HepG2 (cell line): ENCODE data around the gene ANTKMT. TPM values are rescaled to one million over a fixed set of nuclear protein-coding genes. Genes with fewer than 3 reads are reported as not detected.
A peak's percentile ranks its signal among the peaks of the same experiment; 100 is the strongest.

Experiments
- ATAC-seq: fragments of 200-7000 bp; cut with Tn5 transposase; 3 replicates; pipeline ENCODE4 v1.9.1; 2020; ENCODE audit warnings: mild to moderate bottlenecking, moderate library complexity
- BruUV-seq: library from RNA; stranded (reverse); fragments of 400-500 nt; replicated peaks from 2 replicates; lab custom pipeline; 2021; lab: Mats Ljungman, UMichigan
- CTCF ChIA-PET: fragments of 300-600 bp; formaldehyde crosslinking; extraction: SDS; loops from one replicate; lab custom pipeline; 2021; ENCODE audit warnings: low total read pairs, inconsistent platforms, low intra/inter-chr PET ratio; lab: Yijun Ruan, JAX
- POLR2A ChIA-PET: fragments of 350-600 bp; sonication (Branson Sonifier 250); formaldehyde crosslinking; loops from one replicate; lab custom pipeline; 2020; ENCODE audit warnings: antibody characterized with exemption, inconsistent platforms; lab: Yijun Ruan, JAX
- DNase-seq: peaks from one replicate; pipeline ENCODE4 v3.0.0-alpha.2; 2015; ENCODE audit warnings: low spot score
- FAIRE-seq: peaks from 3 replicates; lab custom pipeline; 2011; peaks lifted over from hg19 to GRCh38; lab: Jason Lieb, UNC
- H2AFZ ChIP-seq: one replicate; pipeline ENCODE4 v1.6.1; 2011; ENCODE audit warnings: low read length, inconsistent platforms
- H3K27ac ChIP-seq: fragments of 300-600 bp; 3 replicates; pipeline ENCODE4 v1.8.0; 2011; ENCODE audit warnings: mixed run types, mild to moderate bottlenecking, mixed read lengths, low read length, inconsistent platforms; ENCODE audit not compliant: insufficient read depth; ENCODE audit errors: extremely low read length
- H3K27me3 ChIP-seq, 2 experiments: fragments of 200-600 bp in 1 of 2; 2 replicates in 1 of 2; 3 replicates in 1 of 2; pipeline versions ENCODE4 v1.6.0 to v1.8.0; 2011; ENCODE audit warnings: low read length in 2 of 2, mild to moderate bottlenecking in 2 of 2, moderate library complexity in 2 of 2, inconsistent platforms in 1 of 2; ENCODE audit not compliant: insufficient read depth in 2 of 2, control insufficient read depth in 1 of 2
- H3K36me3 ChIP-seq, 2 experiments: fragments of 200-600 bp in 1 of 2; replicated peaks in 1 of 2; 2 replicates in 1 of 2; 3 replicates in 1 of 2; pipeline versions ENCODE4 v1.5.1 to v1.8.0; 2011; ENCODE audit warnings: low read length in 2 of 2, inconsistent platforms in 1 of 2; ENCODE audit not compliant: insufficient read depth in 2 of 2, control insufficient read depth in 1 of 2
- H3K4me1 ChIP-seq: 2 replicates; pipeline ENCODE4 v1.5.1; 2012; ENCODE audit warnings: low read length, inconsistent platforms; ENCODE audit not compliant: insufficient read depth
- H3K4me2 ChIP-seq: 2 replicates; pipeline ENCODE4 v1.6.0; 2011; ENCODE audit warnings: low read depth, low read length, inconsistent platforms
- H3K4me3 ChIP-seq, 3 experiments: fragments of 200-600 bp in 1 of 3; sonication (generic), shearing (Covaris generic) in 1 of 3; replicated peaks in 1 of 3; 2 replicates each; pipeline ENCODE4 v1.5.1; 2011 to 2016; ENCODE audit warnings: low read length in 3 of 3, inconsistent platforms in 2 of 3, low read depth in 2 of 3, mild to moderate bottlenecking in 2 of 3, control low read depth in 1 of 3, mixed read lengths in 1 of 3; ENCODE audit not compliant: insufficient read depth in 1 of 3
- H3K79me2 ChIP-seq: one replicate; pipeline ENCODE4 v1.6.1; 2011; ENCODE audit warnings: low read length, inconsistent platforms; ENCODE audit not compliant: insufficient read depth
- H3K9ac ChIP-seq: 2 replicates; pipeline ENCODE4 v1.6.0; 2011; ENCODE audit warnings: mild to moderate bottlenecking, low read depth, low read length, inconsistent platforms; ENCODE audit not compliant: insufficient read depth
- H3K9me3 ChIP-seq: 2 replicates; pipeline ENCODE4 v1.5.1; 2012; ENCODE audit warnings: mild to moderate bottlenecking, low read length
- H4K20me1 ChIP-seq: 2 replicates; pipeline ENCODE4 v1.6.0; 2011; ENCODE audit warnings: inconsistent platforms, mild to moderate bottlenecking, low read length, moderate library complexity; ENCODE audit not compliant: insufficient read depth
- AGO2 ChIP-seq: fragments of 200-400 bp; formaldehyde crosslinking; optimal IDR thresholded peaks from 2 replicates; pipeline ENCODE3; 2017; ENCODE audit warnings: mild to moderate bottlenecking, low read depth, low read length, moderate library complexity
- GABPB1 ChIP-seq: IDR thresholded peaks from 2 replicates; pipeline ENCODE4 v1.6.1; 2016; ENCODE audit warnings: mild to moderate bottlenecking, missing genetic modification reagents, moderate library complexity, missing compliant biosample characterization
- HNRNPL ChIP-seq: fragments of 200-400 bp; formaldehyde crosslinking; IDR thresholded peaks from 2 replicates; pipeline ENCODE4 v1.6.1; 2017; ENCODE audit warnings: mild to moderate bottlenecking, low read depth, low read length
- HNRNPLL ChIP-seq: fragments of 200-400 bp; formaldehyde crosslinking; IDR thresholded peaks from 2 replicates; pipeline ENCODE4 v1.6.1; 2017; ENCODE audit warnings: mild to moderate bottlenecking, low read depth, low read length; ENCODE audit not compliant: poor library complexity, severe bottlenecking
- HOXA3 ChIP-seq: sonication (generic); formaldehyde crosslinking; IDR thresholded peaks from 2 replicates; pipeline ENCODE4 v1.5.0; 2020; ENCODE audit warnings: missing genetic modification reagents
- MAFF ChIP-seq: IDR thresholded peaks from 2 replicates; pipeline ENCODE4 v1.6.1; 2011; ENCODE audit warnings: low read depth, low read length, improper control_type of control experiment
- PAXIP1 ChIP-seq: sonication (generic); formaldehyde crosslinking; conservative IDR thresholded peaks from 2 replicates; pipeline ENCODE4 v1.4.0; 2020; ENCODE audit warnings: mild to moderate bottlenecking, missing genetic modification reagents, moderate library complexity
- RBFOX2 ChIP-seq: fragments of 200-400 bp; formaldehyde crosslinking; IDR thresholded peaks from 2 replicates; pipeline ENCODE4 v1.6.1; 2017; ENCODE audit warnings: low read depth, mild to moderate bottlenecking, low read length
- SKIL ChIP-seq: sonication (generic); formaldehyde crosslinking; IDR thresholded peaks from 2 replicates; pipeline ENCODE4 v1.8.0; 2022; ENCODE audit warnings: missing genetic modification reagents, mild to moderate bottlenecking, moderate library complexity, borderline replicate concordance
- ZBTB33 ChIP-seq: sonication (generic); formaldehyde crosslinking; IDR thresholded peaks from 2 replicates; pipeline ENCODE4 v1.4.0; 2020; ENCODE audit warnings: missing genetic modification reagents
- ZFY ChIP-seq: sonication (generic); formaldehyde crosslinking; IDR thresholded peaks from 2 replicates; pipeline ENCODE4 v1.4.0; 2020; ENCODE audit warnings: missing genetic modification reagents
- ZNF639 ChIP-seq: conservative IDR thresholded peaks from 2 replicates; pipeline ENCODE4 v1.6.1; 2018; ENCODE audit warnings: missing genetic modification reagents
- WGBS: methylation state at CpG from one replicate; pipeline ENCODE4 v1.1.6; 2017; ENCODE audit warnings: low lambda C conversion rate; 5-methylcytosine and 5-hydroxymethylcytosine counted together
- in situ Hi-C: cut with HindIII; loops from 2 replicates; pipeline ENCODE4 v1.10.0; 2017; ENCODE audit warnings: low pct_unique_long_range_greater_than_20kb; ENCODE audit not compliant: extremely low pct_ligation_motif_present
- intact Hi-C: fragments of 100-400 bp; cut with micrococcal nuclease; formaldehyde crosslinking; loops from one replicate; pipeline ENCODE4 v1.10.0; 2022; ENCODE audit not compliant: unreplicated experiment
- polyA plus RNA-seq, 8 experiments: library from polyadenylated mRNA; depleted of rRNA in 3 of 8; stranded (reverse) in 7 of 8; unstranded in 1 of 8; fragments of >200 nt; fragmentation: Illumina TruSeq in 4 of 8; extraction: Trizol in 4 of 8; gene quantifications; 2 replicates each; pipeline versions ENCODE4 v1.2.1 to v1.2.3, GENCODE V29; 2011 to 2016; ENCODE audit warnings: low read depth in 4 of 8, missing spikeins in 1 of 8, mixed read lengths in 1 of 8; ENCODE audit not compliant: insufficient read depth in 1 of 8
- total RNA-seq, 5 experiments: library from RNA; depleted of rRNA; stranded (reverse); fragments of >200 nt; fragmentation: Illumina TruSeq; extraction: Trizol; gene quantifications; 2 replicates each; pipeline ENCODE4 v1.2.3, GENCODE V29; 2016; ENCODE audit warnings: low read depth in 1 of 5

The ANTKMT gene
- total and polyA plus RNA-seq, 2 of the 13 experiments (the other 11 are each of a cell fraction or from before 2014, with no cell fraction given): 7.5 to 47.8 TPM

GRCh38 chr16:684961-685696 is 35.8 kb upstream of the ANTKMT start (continued):
- TF ChIP-seq AGO2 (peak; percentile 60), PAXIP1 (CRISPR knock-in tag) (no peak), RBFOX2 (peak; percentile 62)

- H4K20me1 ChIP-seq: 0 out of 2 replicates have a peak, but pooled peaks cover 3% of the 10 kb centered on the region
- peaks cover 11 to 20% of the 10 kb centered on the region in 2 experiments; a peak in 4 of 5 replicates for H3K36me3 ChIP-seq
- ChIA-PET POLR2A (interaction anchor here (1.2 kb wide), 1 partner anchor 34 kb away, joined by 3 read pairs; the partner anchor contains the start of gene ANTKMT), CTCF (interaction anchor here (1.1 to 1.5 kb wide), 2 partner anchors 18 to 75 kb away, joined by 3 to 4 read pairs; partner anchors contain the start of gene RHOT2)
- H3K27me3 ChIP-seq: no peaks in the 10 kb centered on the region; a peak in 1 of 5 replicates
- intact Hi-C loops: no loop called here
- in situ Hi-C loops: no loop called here
- H2AFZ ChIP-seq: no peak overlapping the region
- H3K4me2 ChIP-seq: no peak overlapping the region
- DNase-seq (peak; percentile 41), FAIRE-seq (no peak), ATAC-seq (peak; percentile 63)
- WGBS: 71% methylated on average over 8 of the region's 10 CpGs
- no peak overlapping the region for H3K27ac ChIP-seq
- peaks cover 31% of the 10 kb centered on the region for H3K4me1 ChIP-seq
- peaks cover 15% of the 10 kb centered on the region for H3K79me2 ChIP-seq
- H3K4me3 ChIP-seq: no peak overlapping the region
- BruUV-seq: no TSS peak
- H3K9ac ChIP-seq: no peak overlapping the region
- no peaks in the 10 kb centered on the region for H3K9me3 ChIP-seq
- 0 out of 2 replicates have a peak, but pooled peaks have one; percentile 21 for TF ChIP-seq GABPB1 (CRISPR knock-in tag)
- TF ChIP-seq HNRNPLL: peak; percentile 25
- TF ChIP-seq HOXA3 (CRISPR knock-in tag): 0 out of 2 replicates have a peak, but pooled peaks have one; percentile 13
- TF ChIP-seq ZFY (CRISPR knock-in tag): no peak
- no peak for TF ChIP-seq SKIL (CRISPR knock-in tag)
- peak; percentile 91 for TF ChIP-seq HNRNPL
- peak; percentile 46; the same call in 1 of the 2 replicates for TF ChIP-seq ZBTB33 (CRISPR knock-in tag)
- no peak for TF ChIP-seq ZNF639 (CRISPR knock-in tag)
- no peak for TF ChIP-seq MAFF
These were observed 35.0 kb upstream of the ANTKMT start for GRCh38 chr16:685967-686366.
